ENCODE measurements around the gene BCL2.

DNA sequence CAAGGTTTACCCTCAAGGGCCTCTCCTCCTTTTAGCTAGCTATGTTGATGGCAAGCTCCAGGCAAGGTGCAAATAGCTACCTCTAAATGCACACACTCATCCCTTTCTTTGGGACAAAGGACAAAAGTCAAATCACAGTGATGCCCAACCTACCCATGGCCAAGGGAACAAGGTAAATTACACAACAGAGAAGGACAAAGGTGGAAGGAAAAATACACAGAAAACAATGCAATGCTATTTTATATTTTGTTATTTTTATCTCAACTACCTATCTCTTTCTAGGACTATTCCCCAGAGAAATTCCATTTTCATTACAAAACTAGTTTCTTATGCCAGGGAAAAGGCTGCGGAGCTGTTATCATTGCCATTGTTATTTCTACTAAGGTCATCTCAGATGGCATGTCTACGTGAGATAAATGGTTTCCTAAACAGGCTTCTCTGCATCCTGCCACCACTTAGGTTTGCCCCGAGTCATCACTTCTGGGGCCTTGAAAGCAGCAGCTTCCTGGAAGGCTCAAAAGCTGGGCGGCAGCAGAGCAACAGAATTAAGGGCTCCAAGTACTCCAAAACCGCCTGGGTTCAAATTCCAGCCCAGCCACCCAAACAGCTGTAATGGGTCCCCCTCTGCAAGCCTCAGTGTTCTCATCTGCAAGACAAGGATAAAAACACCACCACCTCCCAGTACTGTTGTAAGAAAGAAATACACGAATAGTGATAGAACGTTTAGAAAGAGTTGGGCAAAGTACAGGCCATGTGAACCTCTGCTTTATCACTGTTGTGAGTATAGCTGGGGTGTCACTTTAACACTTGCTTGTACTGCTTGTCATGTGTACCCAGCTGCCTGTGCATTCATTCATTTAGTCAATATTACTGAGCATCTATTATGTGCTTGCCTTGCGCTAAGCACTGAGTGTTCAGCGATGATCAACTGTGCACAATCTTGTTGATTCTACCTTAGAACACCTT lies 20.9 kb downstream of the BCL2 start:
- TF ChIP-seq ZC3H10 (CRISPR knock-in tag; IDR thresholded peaks at IDR 0.05) (no peak), PPARA (CRISPR knock-in tag; IDR thresholded peaks at IDR 0.05; ENCODE audit: borderline replicate concordance) (no peak), ZFP3 (CRISPR knock-in tag; IDR thresholded peaks at IDR 0.05) (peak; percentile 48; the same call in 1 of the 2 replicates), TCF4 (CRISPR knock-in tag; IDR thresholded peaks at IDR 0.05; ENCODE audit: borderline replicate concordance) (no peak), CSDC2 (CRISPR knock-in tag; IDR thresholded peaks at IDR 0.05) (no peak)

Measured in SK-N-SH treated with all-trans-retinoic acid at 6 μM for 48 hours (cell line).